ENCODE data around the gene HSD17B10. TPM values are rescaled to one million over a fixed set of nuclear protein-coding genes. Genes with fewer than 3 reads are reported as not detected.

The HSD17B10 gene
- polyA plus RNA-seq, 1 donor from 2014 or later = 112 TPM

GRCh38 chrX:53447441-53447840 is 13.3 kb upstream of the HSD17B10 start:
- H3K9me2 ChIP-seq (ENCODE audit: insufficient read depth, low read length) = no peaks in the 10 kb centered on the region
- no peaks in the 10 kb centered on the region for H3K79me2 ChIP-seq (replicated peaks; ENCODE audit: insufficient read depth, low read length)
- no peaks in the 10 kb centered on the region for H4K20me1 ChIP-seq (ENCODE audit: insufficient read depth)
- H3K27ac ChIP-seq (ENCODE audit: low read length) = no peak overlapping the region
- no peak overlapping the region for H3K4me3 ChIP-seq (ENCODE audit: low read length)
- TF ChIP-seq RAD21 (conservative IDR thresholded peaks at IDR 0.05) (no peak), SMC3 (conservative IDR thresholded peaks at IDR 0.05; ENCODE audit: poor library complexity) (no peak), CTCF (IDR thresholded peaks at IDR 0.05; ENCODE audit: poor library complexity, severe bottlenecking) (no peak), POLR2AphosphoS5 (IDR thresholded peaks at IDR 0.05) (no peak), EZH2 (IDR thresholded peaks at IDR 0.05; ENCODE audit: borderline replicate concordance, insufficient read depth, low read length, poor library complexity, severe bottlenecking) (no peak), EP300 (conservative IDR thresholded peaks at IDR 0.05; ENCODE audit: poor library complexity, severe bottlenecking) (no peak), REST (IDR thresholded peaks at IDR 0.05; ENCODE audit: borderline replicate concordance) (no peak), TAF1 (IDR thresholded peaks at IDR 0.05; ENCODE audit: low read depth) (no peak), MXI1 (conservative IDR thresholded peaks at IDR 0.05; ENCODE audit: poor library complexity, severe bottlenecking) (no peak)
- no peak overlapping the region for H3K9ac ChIP-seq (ENCODE audit: low read length)
- H3K36me3 ChIP-seq (ENCODE audit: insufficient read depth, low read length) = no peaks in the 10 kb centered on the region
- H2AFZ ChIP-seq (ENCODE audit: low read depth, low read length) = no peak overlapping the region
- H3K9me3 ChIP-seq (ENCODE audit: low read length) = no peaks in the 10 kb centered on the region
- no peaks in the 10 kb centered on the region for H3K27me3 ChIP-seq (ENCODE audit: insufficient read depth, low read depth, low read length)
- H3K4me2 ChIP-seq (ENCODE audit: low read length) = no peak overlapping the region
- no peaks in the 10 kb centered on the region for H3F3A ChIP-seq (ENCODE audit: insufficient read depth, low read length, poor library complexity, severe bottlenecking)

DNA sequence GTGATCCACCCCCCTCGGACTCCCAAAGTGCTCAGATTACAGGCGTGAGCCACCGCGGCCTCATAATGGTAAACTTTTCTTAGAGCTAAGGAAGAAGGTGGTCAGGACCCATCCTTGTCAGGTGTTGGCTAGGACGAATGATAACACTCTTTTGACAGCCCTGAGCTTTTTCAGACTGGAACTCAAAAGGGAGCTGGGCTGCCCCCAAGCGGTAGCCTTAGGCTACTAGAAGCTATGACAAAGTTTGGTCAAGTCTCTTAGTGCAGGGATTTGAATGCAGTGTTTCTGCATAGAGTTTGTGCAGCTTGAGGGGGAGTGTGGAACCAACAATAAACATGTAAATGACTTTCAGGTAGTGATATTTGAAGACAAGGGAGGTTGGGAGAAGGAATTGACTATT is 11.8 kb upstream of the HSD17B10 start:
- Histone ChIP-seq H3K79me2 (replicated peaks; ENCODE audit: insufficient read depth, low read length) (no peaks in the 10 kb centered on the region), H4K20me1 (ENCODE audit: insufficient read depth) (no peaks in the 10 kb centered on the region), H3K9ac (ENCODE audit: low read length) (no peak overlapping the region), H3K36me3 (ENCODE audit: insufficient read depth, low read length) (no peaks in the 10 kb centered on the region), H3K27ac (ENCODE audit: low read length) (no peak overlapping the region), H3K4me3 (ENCODE audit: low read length) (no peak overlapping the region), H3K4me2 (ENCODE audit: low read length) (no peak overlapping the region), H3K9me2 (ENCODE audit: insufficient read depth, low read length) (no peaks in the 10 kb centered on the region), H3K27me3 (ENCODE audit: insufficient read depth, low read depth, low read length) (no peaks in the 10 kb centered on the region), H3K9me3 (ENCODE audit: low read length) (no peaks in the 10 kb centered on the region), H3F3A (ENCODE audit: insufficient read depth, low read length, poor library complexity, severe bottlenecking) (no peaks in the 10 kb centered on the region), H2AFZ (ENCODE audit: low read depth, low read length) (no peak overlapping the region)
- TF ChIP-seq REST (IDR thresholded peaks at IDR 0.05; ENCODE audit: borderline replicate concordance) = no peak
- no peak for TF ChIP-seq EP300 (conservative IDR thresholded peaks at IDR 0.05; ENCODE audit: poor library complexity, severe bottlenecking)
- peak; percentile 61 for TF ChIP-seq RAD21 (conservative IDR thresholded peaks at IDR 0.05)
- no peak for TF ChIP-seq TAF1 (IDR thresholded peaks at IDR 0.05; ENCODE audit: low read depth)
- peak; percentile 34 for TF ChIP-seq SMC3 (conservative IDR thresholded peaks at IDR 0.05; ENCODE audit: poor library complexity)
- no peak for TF ChIP-seq EZH2 (IDR thresholded peaks at IDR 0.05; ENCODE audit: borderline replicate concordance, insufficient read depth, low read length, poor library complexity, severe bottlenecking)
- TF ChIP-seq POLR2AphosphoS5 (IDR thresholded peaks at IDR 0.05) = no peak
- TF ChIP-seq CTCF (IDR thresholded peaks at IDR 0.05; ENCODE audit: poor library complexity, severe bottlenecking) = peak; percentile 61
- TF ChIP-seq MXI1 (conservative IDR thresholded peaks at IDR 0.05; ENCODE audit: poor library complexity, severe bottlenecking) = no peak
